MM.1S (cell line): ENCODE results near the gene PLCB1.
A peak's percentile ranks its signal among the peaks of the same experiment; 100 is the strongest.

ENCODE experiments used
- DNase-seq: peaks from one replicate; pipeline ENCODE4 v3.0.0-alpha.2; 2015
- H2AFZ ChIP-seq: fragments of 300-600 bp; sonication (generic); 2 replicates; pipeline ENCODE4 v1.6.0; 2016; ENCODE audit warnings: antibody characterized with exemption, low read length
- H3F3A ChIP-seq: fragments of 300-600 bp; sonication (generic); 2 replicates; pipeline ENCODE4 v1.6.1; 2016; ENCODE audit warnings: mild to moderate bottlenecking, antibody characterized with exemption, low read length, moderate library complexity, mixed read lengths; ENCODE audit not compliant: insufficient read depth
- H3K27ac ChIP-seq: fragments of 300-600 bp; sonication (generic); 2 replicates; pipeline ENCODE4 v1.5.1; 2016; ENCODE audit warnings: mild to moderate bottlenecking, low read length
- H3K27me3 ChIP-seq: fragments of 300-600 bp; sonication (generic); replicated peaks from 2 replicates; pipeline ENCODE4 v1.6.0; 2016; ENCODE audit warnings: low read length; ENCODE audit not compliant: insufficient read depth
- H3K36me3 ChIP-seq: fragments of 300-600 bp; sonication (generic); replicated peaks from 2 replicates; pipeline ENCODE4 v1.6.1; 2016; ENCODE audit warnings: mild to moderate bottlenecking, low read length, mixed read lengths; ENCODE audit not compliant: insufficient read depth
- H3K4me1 ChIP-seq: fragments of 300-600 bp; sonication (generic); 2 replicates; pipeline ENCODE4 v1.6.1; 2016; ENCODE audit warnings: low read length, mixed read lengths
- H3K4me2 ChIP-seq: fragments of 300-600 bp; sonication (generic); 2 replicates; pipeline ENCODE4 v1.6.0; 2016; ENCODE audit warnings: low read depth, low read length
- H3K4me3 ChIP-seq: fragments of 300-600 bp; sonication (generic); 2 replicates; pipeline ENCODE4 v1.5.1; 2016; ENCODE audit warnings: low read length, mixed read lengths
- H3K79me2 ChIP-seq: fragments of 300-600 bp; sonication (generic); 2 replicates; pipeline ENCODE4 v1.6.1; 2016; ENCODE audit warnings: mixed run types, low read length, mixed read lengths
- H3K9ac ChIP-seq: fragments of 300-600 bp; sonication (generic); 2 replicates; pipeline ENCODE4 v1.6.1; 2016; ENCODE audit warnings: low read length, mixed read lengths
- H3K9me2 ChIP-seq: fragments of 300-600 bp; sonication (generic); replicated peaks from 2 replicates; pipeline ENCODE4 v1.6.1; 2016; ENCODE audit warnings: mild to moderate bottlenecking, low read length, mixed read lengths; ENCODE audit not compliant: insufficient read depth
- H3K9me3 ChIP-seq: fragments of 300-600 bp; sonication (generic); replicated peaks from 2 replicates; pipeline ENCODE4 v1.6.1; 2016; ENCODE audit warnings: mild to moderate bottlenecking, low read length, mixed read lengths; ENCODE audit not compliant: insufficient read depth
- H4K20me1 ChIP-seq: fragments of 300-600 bp; sonication (generic); 2 replicates; pipeline ENCODE4 v1.6.1; 2016; ENCODE audit warnings: mild to moderate bottlenecking, low read length, moderate library complexity, mixed read lengths; ENCODE audit not compliant: insufficient read depth
- EZH2 ChIP-seq: fragments of 300-600 bp; sonication (generic); optimal IDR thresholded peaks from 2 replicates; pipeline ENCODE3; 2017; ENCODE audit warnings: low read depth, mild to moderate bottlenecking, antibody characterized with exemption, low read length, mixed read lengths
- EZH2phosphoT487 ChIP-seq: fragments of 300-600 bp; sonication (generic); IDR thresholded peaks from 2 replicates; pipeline ENCODE4 v1.6.1; 2018; ENCODE audit warnings: antibody characterized with exemption, low read length
- TF ChIP-seq, protein P1 (sequence below): fragments of 300-600 bp; sonication (generic); IDR thresholded peaks from 2 replicates; pipeline ENCODE4 v1.5.1; 2016; ENCODE audit warnings: antibody characterized with exemption, low read length, mixed read lengths

PLCB1 gene

GRCh38 chr20:8473459-8473858 is 341.4 kb downstream of the PLCB1 start:
- Histone ChIP-seq H3K4me2 (no peak overlapping the region), H3K9me3 (no peaks in the 10 kb centered on the region), H4K20me1 (no peaks in the 10 kb centered on the region), H3K79me2 (no peaks in the 10 kb centered on the region), H2AFZ (no peak overlapping the region), H3K4me3 (no peak overlapping the region), H3K9ac (no peak overlapping the region), H3K27ac (no peak overlapping the region), H3K36me3 (no peaks in the 10 kb centered on the region), H3K27me3 (no peaks in the 10 kb centered on the region), H3K9me2 (no peaks in the 10 kb centered on the region), H3K4me1 (0 out of 2 replicates have a peak, but pooled peaks cover 10% of the 10 kb centered on the region), H3F3A (no peaks in the 10 kb centered on the region)
- TF ChIP-seq EZH2 (no peak), EZH2phosphoT487 (no peak)
- TF ChIP-seq, protein P1, sequence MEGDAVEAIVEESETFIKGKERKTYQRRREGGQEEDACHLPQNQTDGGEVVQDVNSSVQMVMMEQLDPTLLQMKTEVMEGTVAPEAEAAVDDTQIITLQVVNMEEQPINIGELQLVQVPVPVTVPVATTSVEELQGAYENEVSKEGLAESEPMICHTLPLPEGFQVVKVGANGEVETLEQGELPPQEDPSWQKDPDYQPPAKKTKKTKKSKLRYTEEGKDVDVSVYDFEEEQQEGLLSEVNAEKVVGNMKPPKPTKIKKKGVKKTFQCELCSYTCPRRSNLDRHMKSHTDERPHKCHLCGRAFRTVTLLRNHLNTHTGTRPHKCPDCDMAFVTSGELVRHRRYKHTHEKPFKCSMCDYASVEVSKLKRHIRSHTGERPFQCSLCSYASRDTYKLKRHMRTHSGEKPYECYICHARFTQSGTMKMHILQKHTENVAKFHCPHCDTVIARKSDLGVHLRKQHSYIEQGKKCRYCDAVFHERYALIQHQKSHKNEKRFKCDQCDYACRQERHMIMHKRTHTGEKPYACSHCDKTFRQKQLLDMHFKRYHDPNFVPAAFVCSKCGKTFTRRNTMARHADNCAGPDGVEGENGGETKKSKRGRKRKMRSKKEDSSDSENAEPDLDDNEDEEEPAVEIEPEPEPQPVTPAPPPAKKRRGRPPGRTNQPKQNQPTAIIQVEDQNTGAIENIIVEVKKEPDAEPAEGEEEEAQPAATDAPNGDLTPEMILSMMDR: no peak
- DNase-seq: peak; percentile 28

DNA sequence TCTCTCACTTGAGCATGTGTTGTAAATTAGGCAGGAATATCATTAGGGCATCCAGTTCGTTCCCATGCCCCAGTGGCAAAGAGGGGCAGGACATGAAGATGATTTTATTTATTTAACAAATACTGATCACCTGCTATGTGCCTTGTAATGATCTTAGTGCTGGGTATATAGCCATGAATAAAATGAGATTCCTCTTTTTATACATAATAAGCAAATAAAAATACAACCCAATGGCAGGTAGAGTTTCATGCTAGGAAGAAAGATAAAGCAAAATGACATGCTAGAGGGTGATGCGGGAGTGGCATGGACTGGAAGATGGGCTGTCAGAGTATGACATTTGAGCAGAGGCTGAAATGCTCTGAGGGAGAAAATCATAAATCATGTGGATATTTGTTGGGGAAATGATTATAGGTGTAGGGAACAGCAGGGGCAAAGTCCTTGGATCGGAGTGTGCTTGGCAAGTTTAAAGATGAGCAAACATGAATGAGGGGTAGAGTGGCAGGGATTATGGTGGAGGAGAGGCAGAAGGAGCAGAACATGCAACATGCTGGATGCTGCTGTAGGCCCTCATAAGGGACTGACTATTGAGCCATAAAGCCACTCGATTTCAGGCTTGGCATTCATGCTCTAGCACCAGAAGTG is 342.1 kb downstream of the PLCB1 start:
- Histone ChIP-seq H3K9me3 (no peaks in the 10 kb centered on the region), H3K4me1 (0 out of 2 replicates have a peak, but pooled peaks cover 10% of the 10 kb centered on the region), H2AFZ (no peak overlapping the region), H4K20me1 (no peaks in the 10 kb centered on the region), H3K9me2 (no peaks in the 10 kb centered on the region), H3K27me3 (no peaks in the 10 kb centered on the region), H3F3A (no peaks in the 10 kb centered on the region), H3K4me3 (no peak overlapping the region), H3K4me2 (no peak overlapping the region), H3K36me3 (no peaks in the 10 kb centered on the region), H3K79me2 (no peaks in the 10 kb centered on the region), H3K27ac (no peak overlapping the region), H3K9ac (no peak overlapping the region)
- DNase-seq: no peak
- TF ChIP-seq, protein P1: no peak
- no peak for TF ChIP-seq EZH2
- no peak for TF ChIP-seq EZH2phosphoT487

GRCh38 chr20:8476021-8476420 is 344.0 kb downstream of the PLCB1 start:
- Histone ChIP-seq H3K79me2 (no peaks in the 10 kb centered on the region), H3K9ac (no peak overlapping the region), H3K27ac (no peak overlapping the region), H3K36me3 (no peaks in the 10 kb centered on the region), H3K4me3 (no peak overlapping the region), H3K4me2 (no peak overlapping the region), H3K4me1 (peaks cover 23% of the 10 kb centered on the region), H3F3A (peaks cover 9% of the 10 kb centered on the region; the same call in 1 of the 2 replicates), H3K27me3 (no peaks in the 10 kb centered on the region), H4K20me1 (no peaks in the 10 kb centered on the region), H3K9me3 (no peaks in the 10 kb centered on the region), H2AFZ (no peak overlapping the region), H3K9me2 (no peaks in the 10 kb centered on the region)
- TF ChIP-seq EZH2phosphoT487 (no peak), EZH2 (no peak)
- TF ChIP-seq, protein P1: no peak
- DNase-seq: no peak
